Measurements from ENCODE around the gene PTGR3.

PTGR3 gene

DNA sequence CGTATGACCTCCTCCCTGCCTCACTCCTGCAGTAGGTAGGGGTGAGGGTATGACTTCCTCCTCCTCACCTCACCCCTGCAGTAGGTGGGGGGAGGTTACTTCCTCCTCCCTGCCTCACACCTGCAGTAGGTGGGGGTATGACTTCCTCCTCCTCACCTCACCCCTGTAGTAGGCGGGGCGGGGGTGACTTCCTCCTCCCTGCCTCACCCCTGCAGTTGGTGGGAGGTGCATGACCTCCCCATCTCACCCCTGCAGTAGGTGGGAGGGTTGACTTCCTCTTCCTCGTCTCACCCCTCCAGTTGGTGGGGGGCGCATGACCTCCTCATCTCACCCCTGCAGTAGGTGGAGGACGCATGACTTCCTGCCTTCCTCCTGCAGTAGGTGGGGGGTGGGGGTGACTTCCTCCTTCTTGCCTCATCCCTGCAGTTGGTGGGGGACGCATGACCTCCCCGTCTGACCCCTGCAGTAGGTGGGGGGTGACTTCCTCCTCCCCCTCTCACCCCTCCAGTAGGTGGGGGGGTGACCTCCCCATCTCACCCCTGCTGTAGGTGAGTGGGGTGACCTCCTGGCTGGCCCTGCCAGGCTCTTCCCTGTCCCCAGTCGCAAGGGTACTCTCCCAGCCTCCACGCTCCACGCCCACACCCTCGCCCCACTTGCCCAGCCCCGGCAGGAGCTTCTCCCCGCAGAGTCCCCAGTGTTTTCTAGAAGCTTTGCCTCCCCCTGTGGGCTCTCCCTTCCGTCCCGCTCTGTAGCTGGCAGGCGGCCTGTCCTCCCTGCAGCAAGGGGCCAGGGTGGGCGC, 40.9 kb upstream of the PTGR3 start (continued):
- TF ChIP-seq, protein P1, sequence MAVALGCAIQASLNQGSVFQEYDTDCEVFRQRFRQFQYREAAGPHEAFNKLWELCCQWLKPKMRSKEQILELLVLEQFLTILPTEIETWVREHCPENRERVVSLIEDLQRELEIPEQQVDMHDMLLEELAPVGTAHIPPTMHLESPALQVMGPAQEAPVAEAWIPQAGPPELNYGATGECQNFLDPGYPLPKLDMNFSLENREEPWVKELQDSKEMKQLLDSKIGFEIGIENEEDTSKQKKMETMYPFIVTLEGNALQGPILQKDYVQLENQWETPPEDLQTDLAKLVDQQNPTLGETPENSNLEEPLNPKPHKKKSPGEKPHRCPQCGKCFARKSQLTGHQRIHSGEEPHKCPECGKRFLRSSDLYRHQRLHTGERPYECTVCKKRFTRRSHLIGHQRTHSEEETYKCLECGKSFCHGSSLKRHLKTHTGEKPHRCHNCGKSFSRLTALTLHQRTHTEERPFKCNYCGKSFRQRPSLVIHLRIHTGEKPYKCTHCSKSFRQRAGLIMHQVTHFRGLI (tag by site-specific recombination; IDR thresholded peaks at IDR 0.05) = no peak
- TF ChIP-seq, protein P2, sequence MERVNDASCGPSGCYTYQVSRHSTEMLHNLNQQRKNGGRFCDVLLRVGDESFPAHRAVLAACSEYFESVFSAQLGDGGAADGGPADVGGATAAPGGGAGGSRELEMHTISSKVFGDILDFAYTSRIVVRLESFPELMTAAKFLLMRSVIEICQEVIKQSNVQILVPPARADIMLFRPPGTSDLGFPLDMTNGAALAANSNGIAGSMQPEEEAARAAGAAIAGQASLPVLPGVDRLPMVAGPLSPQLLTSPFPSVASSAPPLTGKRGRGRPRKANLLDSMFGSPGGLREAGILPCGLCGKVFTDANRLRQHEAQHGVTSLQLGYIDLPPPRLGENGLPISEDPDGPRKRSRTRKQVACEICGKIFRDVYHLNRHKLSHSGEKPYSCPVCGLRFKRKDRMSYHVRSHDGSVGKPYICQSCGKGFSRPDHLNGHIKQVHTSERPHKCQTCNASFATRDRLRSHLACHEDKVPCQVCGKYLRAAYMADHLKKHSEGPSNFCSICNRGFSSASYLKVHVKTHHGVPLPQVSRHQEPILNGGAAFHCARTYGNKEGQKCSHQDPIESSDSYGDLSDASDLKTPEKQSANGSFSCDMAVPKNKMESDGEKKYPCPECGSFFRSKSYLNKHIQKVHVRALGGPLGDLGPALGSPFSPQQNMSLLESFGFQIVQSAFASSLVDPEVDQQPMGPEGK (tag by site-specific recombination; IDR thresholded peaks at IDR 0.05) = no peak
- TF ChIP-seq SCRT1 (tag by site-specific recombination; IDR thresholded peaks at IDR 0.05; ENCODE audit: borderline replicate concordance) (no peak), KLF9 (tag by site-specific recombination; IDR thresholded peaks at IDR 0.05; ENCODE audit: low read depth) (0 out of 2 replicates have a peak, but pooled peaks have one; percentile 20), IKZF3 (tag by site-specific recombination; IDR thresholded peaks at IDR 0.05) (no peak), GLIS2 (tag by site-specific recombination; IDR thresholded peaks at IDR 0.05) (peak; percentile 72), ZNF558 (tag by site-specific recombination; IDR thresholded peaks at IDR 0.05) (no peak), ZFHX2 (tag by site-specific recombination; conservative IDR thresholded peaks at IDR 0.05) (peak; percentile 92), ZNF157 (tag by site-specific recombination; IDR thresholded peaks at IDR 0.05) (no peak), ZNF10 (tag by site-specific recombination; IDR thresholded peaks at IDR 0.05) (no peak), ZNF792 (tag by site-specific recombination; IDR thresholded peaks at IDR 0.05) (no peak), MZF1 (tag by site-specific recombination; IDR thresholded peaks at IDR 0.05; ENCODE audit: borderline replicate concordance) (no peak)

DNA sequence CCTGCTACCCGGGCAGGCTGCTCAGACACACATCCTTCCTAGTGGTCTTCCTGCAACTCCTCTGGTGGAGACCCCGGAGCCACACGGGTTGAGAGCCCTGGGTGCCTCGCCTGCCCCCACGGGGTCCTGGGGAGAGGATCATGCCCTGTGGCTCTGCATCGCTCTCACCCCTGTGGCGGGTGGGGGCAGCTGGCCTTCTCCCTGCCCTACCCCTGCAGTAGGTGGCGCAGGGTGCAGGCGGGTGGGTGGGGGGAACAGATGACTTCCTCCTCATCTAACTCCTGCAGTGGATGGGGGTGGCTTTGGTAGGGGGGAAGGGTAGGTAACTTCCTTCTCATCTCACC, 40.2 kb upstream of the PTGR3 start:
- ChIA-PET POLR2A (no interaction called here), CTCF (no interaction called here)
- peaks cover 36% of the 10 kb centered on the region for H3K4me1 ChIP-seq (ENCODE audit: control insufficient read depth, insufficient read depth, low read length)
- no peaks in the 10 kb centered on the region for H3K9me3 ChIP-seq (ENCODE audit: control insufficient read depth, insufficient read depth, low read depth, low read length)
- H3K4me3 ChIP-seq (ENCODE audit: low read depth, low read length) = no peak overlapping the region
- no peak for TF ChIP-seq ZNF292 (tag by site-specific recombination; IDR thresholded peaks at IDR 0.05; ENCODE audit: borderline replicate concordance, low read depth)
- TF ChIP-seq, protein P3, sequence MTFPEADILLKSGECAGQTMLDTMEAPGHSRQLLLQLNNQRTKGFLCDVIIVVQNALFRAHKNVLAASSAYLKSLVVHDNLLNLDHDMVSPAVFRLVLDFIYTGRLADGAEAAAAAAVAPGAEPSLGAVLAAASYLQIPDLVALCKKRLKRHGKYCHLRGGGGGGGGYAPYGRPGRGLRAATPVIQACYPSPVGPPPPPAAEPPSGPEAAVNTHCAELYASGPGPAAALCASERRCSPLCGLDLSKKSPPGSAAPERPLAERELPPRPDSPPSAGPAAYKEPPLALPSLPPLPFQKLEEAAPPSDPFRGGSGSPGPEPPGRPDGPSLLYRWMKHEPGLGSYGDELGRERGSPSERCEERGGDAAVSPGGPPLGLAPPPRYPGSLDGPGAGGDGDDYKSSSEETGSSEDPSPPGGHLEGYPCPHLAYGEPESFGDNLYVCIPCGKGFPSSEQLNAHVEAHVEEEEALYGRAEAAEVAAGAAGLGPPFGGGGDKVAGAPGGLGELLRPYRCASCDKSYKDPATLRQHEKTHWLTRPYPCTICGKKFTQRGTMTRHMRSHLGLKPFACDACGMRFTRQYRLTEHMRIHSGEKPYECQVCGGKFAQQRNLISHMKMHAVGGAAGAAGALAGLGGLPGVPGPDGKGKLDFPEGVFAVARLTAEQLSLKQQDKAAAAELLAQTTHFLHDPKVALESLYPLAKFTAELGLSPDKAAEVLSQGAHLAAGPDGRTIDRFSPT (tag by site-specific recombination; IDR thresholded peaks at IDR 0.05) = 0 out of 2 replicates have a peak, but pooled peaks have one; percentile 7
- TF ChIP-seq ZIC2 (tag by site-specific recombination; IDR thresholded peaks at IDR 0.05) = 0 out of 2 replicates have a peak, but pooled peaks have one; percentile 16
- peak; percentile 4; the same call in 1 of the 2 replicates for TF ChIP-seq ZNF423 (tag by site-specific recombination; IDR thresholded peaks at IDR 0.05)
- peak overlapping the region; percentile 73 for H3K27ac ChIP-seq (ENCODE audit: extremely low read depth, low read depth, low read length)
- H3K36me3 ChIP-seq (ENCODE audit: control insufficient read depth in 2 of 2, insufficient read depth in 1 of 2, low read length in 2 of 2) = no peaks in the 10 kb centered on the region

DNA sequence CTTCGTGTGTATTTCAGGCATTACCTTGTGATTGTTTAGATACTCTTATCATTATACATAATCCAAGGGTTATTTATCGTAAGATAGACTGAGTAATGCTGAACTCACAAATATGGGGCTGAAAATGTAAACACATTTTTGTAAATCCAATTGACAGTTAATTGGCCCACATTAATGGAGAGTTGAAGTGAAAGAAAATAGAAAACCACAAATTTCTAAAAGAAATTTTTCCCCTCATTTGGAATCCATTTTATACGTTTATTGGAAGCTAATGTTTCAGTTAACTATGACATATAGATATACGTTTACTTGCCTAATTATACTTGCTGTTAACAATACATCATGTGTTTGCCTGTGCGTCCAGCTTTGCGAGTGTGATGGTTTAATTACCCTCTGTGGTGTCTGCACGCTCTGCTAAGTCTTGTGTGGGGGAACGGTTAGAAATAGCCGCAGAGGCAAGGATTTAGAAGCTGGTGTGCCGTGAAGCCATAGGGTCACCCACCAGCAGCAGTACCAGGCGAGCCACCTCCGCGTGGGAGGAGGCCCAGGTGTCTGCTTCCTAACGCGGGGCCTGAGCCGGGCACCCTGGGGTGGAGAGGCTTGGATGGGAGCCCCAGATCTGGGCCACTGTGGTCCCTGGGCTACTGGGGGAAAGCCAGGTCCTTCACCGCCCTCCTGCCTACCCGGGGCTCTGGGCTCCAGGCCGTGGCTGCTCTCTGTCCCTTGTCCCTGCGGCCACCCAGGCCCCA, 39.7 kb upstream of the PTGR3 start:
- Histone ChIP-seq H3K4me1 (ENCODE audit: control insufficient read depth, insufficient read depth, low read length) (peaks cover 31% of the 10 kb centered on the region), H3K4me3 (ENCODE audit: low read depth, low read length) (no peak overlapping the region), H3K27ac (ENCODE audit: extremely low read depth, low read depth, low read length) (peak overlapping the region; percentile 73), H3K36me3 (ENCODE audit: control insufficient read depth in 2 of 2, insufficient read depth in 1 of 2, low read length in 2 of 2) (no peaks in the 10 kb centered on the region), H3K9me3 (ENCODE audit: control insufficient read depth, insufficient read depth, low read depth, low read length) (no peaks in the 10 kb centered on the region)
- POLR2A ChIA-PET = no interaction called here
- CTCF ChIA-PET = no interaction called here
- TF ChIP-seq GLIS1 (tag by site-specific recombination; IDR thresholded peaks at IDR 0.05) = peak; percentile 12; the same call in 1 of the 2 replicates
- peak; percentile 89 for TF ChIP-seq PRDM1 (tag by site-specific recombination; IDR thresholded peaks at IDR 0.05)
- TF ChIP-seq SP7 (tag by site-specific recombination; IDR thresholded peaks at IDR 0.05) = 0 out of 2 replicates have a peak, but pooled peaks have one; percentile 11
- TF ChIP-seq, protein P4, sequence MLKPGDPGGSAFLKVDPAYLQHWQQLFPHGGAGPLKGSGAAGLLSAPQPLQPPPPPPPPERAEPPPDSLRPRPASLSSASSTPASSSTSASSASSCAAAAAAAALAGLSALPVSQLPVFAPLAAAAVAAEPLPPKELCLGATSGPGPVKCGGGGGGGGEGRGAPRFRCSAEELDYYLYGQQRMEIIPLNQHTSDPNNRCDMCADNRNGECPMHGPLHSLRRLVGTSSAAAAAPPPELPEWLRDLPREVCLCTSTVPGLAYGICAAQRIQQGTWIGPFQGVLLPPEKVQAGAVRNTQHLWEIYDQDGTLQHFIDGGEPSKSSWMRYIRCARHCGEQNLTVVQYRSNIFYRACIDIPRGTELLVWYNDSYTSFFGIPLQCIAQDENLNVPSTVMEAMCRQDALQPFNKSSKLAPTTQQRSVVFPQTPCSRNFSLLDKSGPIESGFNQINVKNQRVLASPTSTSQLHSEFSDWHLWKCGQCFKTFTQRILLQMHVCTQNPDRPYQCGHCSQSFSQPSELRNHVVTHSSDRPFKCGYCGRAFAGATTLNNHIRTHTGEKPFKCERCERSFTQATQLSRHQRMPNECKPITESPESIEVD (tag by site-specific recombination; IDR thresholded peaks at IDR 0.05) = peak; percentile 79
- TF ChIP-seq, protein P3 (tag by site-specific recombination; IDR thresholded peaks at IDR 0.05) = 0 out of 2 replicates have a peak, but pooled peaks have one; percentile 7
- peak; percentile 25; the same call in 1 of the 2 replicates for TF ChIP-seq ZNF423 (tag by site-specific recombination; IDR thresholded peaks at IDR 0.05)
- TF ChIP-seq ZNF837 (tag by site-specific recombination; IDR thresholded peaks at IDR 0.05) = no peak
